Spleen (tissue), 7 donors: ENCODE results near the gene SPECC1.

Source experiments
- CTCF ChIP-seq, 11 experiments: fragments of 200-600 bp in 7 of 11; fragments of 450-650 bp in 4 of 11; sonication (generic) in 4 of 11; IDR thresholded peaks in 8 of 11; conservative IDR thresholded peaks in 3 of 11; 1 replicate in 7 of 11; 2 replicates in 4 of 11; pipeline versions ENCODE4 v1.4.0 to v1.8.0; 2016 to 2021; ENCODE audit warnings: antibody characterized with exemption in 11 of 11, inconsistent platforms in 4 of 11, mild to moderate bottlenecking in 1 of 11
- POLR2A ChIP-seq, 3 donors: fragments of 450-650 bp; IDR thresholded peaks; one replicate each; pipeline ENCODE4 v1.5.1; 2017; ENCODE audit warnings: antibody characterized with exemption in 3 of 3, mild to moderate bottlenecking in 1 of 3
- POLR2AphosphoS5 ChIP-seq, 3 donors: sonication (generic); formaldehyde crosslinking; IDR thresholded peaks; one replicate each; pipeline ENCODE4 v1.5.1; 2017; ENCODE audit warnings: antibody characterized with exemption in 3 of 3
- donor health status: DM: no; HTN: no; CAD: no; lungs with moderate emphysema.
- donor health status: DM: no; HTN: no; CAD: no.
- donor health status: DM: no; HTN: no; CAD: no.

GRCh38 chr17:19975601-19976000 lies 33.6 kb upstream of the SPECC1 start:
- no peak for TF ChIP-seq CTCF (IDR thresholded peaks at IDR 0.05 in 8 of 11, conservative IDR thresholded peaks at IDR 0.05 in 3 of 11)
- no peak for TF ChIP-seq POLR2A (IDR thresholded peaks at IDR 0.05)
- no peak for TF ChIP-seq POLR2AphosphoS5 (IDR thresholded peaks at IDR 0.05)
